PC-3 (cell line): ENCODE results near the gene GIPC2. TPM values are rescaled to one million over a fixed set of nuclear protein-coding genes. Genes with fewer than 3 reads are reported as not detected.

Experiments
- ATAC-seq: fragments of 200-7000 bp; cut with Tn5 transposase; 2 replicates; pipeline ENCODE4 v1.9.1; 2020; ENCODE audit warnings: mild to moderate bottlenecking, moderate library complexity
- BruUV-seq: library from RNA; stranded (reverse); fragments of 400-500 nt; replicated peaks from 2 replicates; lab custom pipeline; 2021; lab: Mats Ljungman, UMichigan
- CTCF ChIA-PET: fragments of 300-600 bp; sonication (Branson Sonifier 250); formaldehyde crosslinking; loops from one replicate; lab custom pipeline; 2022; ENCODE audit warnings: antibody characterized with exemption; lab: Charles Lee
- POLR2A ChIA-PET: fragments of 300-600 bp; sonication (Branson Sonifier 250); formaldehyde crosslinking; loops from one replicate; lab custom pipeline; 2022; ENCODE audit warnings: antibody characterized with exemption; ENCODE audit not compliant: unreplicated experiment; lab: Charles Lee
- DNase-seq: peaks from one replicate; pipeline ENCODE4 v3.0.0-alpha.2; 2015
- H2AFZ ChIP-seq: fragments of 300-600 bp; sonication (generic); 2 replicates; pipeline ENCODE4 v1.6.0; 2016; ENCODE audit warnings: antibody characterized with exemption, low read length
- H3F3A ChIP-seq: fragments of 300-600 bp; sonication (generic); one replicate; pipeline ENCODE4 v1.6.0; 2017; ENCODE audit warnings: antibody characterized with exemption, low read length, control low read depth, mild to moderate bottlenecking; ENCODE audit not compliant: unreplicated experiment
- H3K27ac ChIP-seq: fragments of 300-600 bp; sonication (generic); 2 replicates; pipeline ENCODE4 v1.5.1; 2016; ENCODE audit warnings: mild to moderate bottlenecking, low read length
- H3K27me3 ChIP-seq: fragments of 300-600 bp; sonication (generic); 2 replicates; pipeline ENCODE4 v1.6.1; 2016; ENCODE audit warnings: low read length, mixed read lengths
- H3K36me3 ChIP-seq: fragments of 300-600 bp; sonication (generic); 2 replicates; pipeline ENCODE4 v1.6.1; 2016; ENCODE audit warnings: low read depth, mixed run types, low read length, mixed read lengths
- H3K4me1 ChIP-seq: fragments of 300-600 bp; sonication (generic); 2 replicates; pipeline ENCODE4 v1.5.1; 2016; ENCODE audit warnings: low read length; ENCODE audit not compliant: insufficient read depth
- H3K4me2 ChIP-seq: fragments of 300-600 bp; sonication (generic); 2 replicates; pipeline ENCODE4 v1.6.0; 2016; ENCODE audit warnings: low read length
- H3K4me3 ChIP-seq: fragments of 300-600 bp; sonication (generic); 2 replicates; pipeline ENCODE4 v1.5.1; 2016; ENCODE audit warnings: mild to moderate bottlenecking, low read length, mixed read lengths
- H3K79me2 ChIP-seq: fragments of 300-600 bp; sonication (generic); 2 replicates; pipeline ENCODE4 v1.6.1; 2017; ENCODE audit warnings: low read length, mixed read lengths
- H3K9ac ChIP-seq: fragments of 300-600 bp; sonication (generic); 2 replicates; pipeline ENCODE4 v1.6.0; 2016; ENCODE audit warnings: mild to moderate bottlenecking, low read length
- H3K9me2 ChIP-seq: fragments of 300-600 bp; sonication (generic); replicated peaks from 2 replicates; pipeline ENCODE4 v1.6.1; 2016; ENCODE audit warnings: mixed run types, low read length, mixed read lengths
- H3K9me3 ChIP-seq: fragments of 300-600 bp; sonication (generic); 2 replicates; pipeline ENCODE4 v1.6.1; 2016; ENCODE audit warnings: low read length, mixed read lengths
- H4K20me1 ChIP-seq: fragments of 300-600 bp; sonication (generic); 2 replicates; pipeline ENCODE4 v1.6.1; 2016; ENCODE audit warnings: low read length, mixed read lengths
- EZH2 ChIP-seq: fragments of 300-600 bp; sonication (generic); IDR thresholded peaks from one replicate; pipeline ENCODE4 v1.6.1; 2017; ENCODE audit warnings: antibody characterized with exemption, mild to moderate bottlenecking, low read length; ENCODE audit not compliant: unreplicated experiment
- EZH2phosphoT487 ChIP-seq: fragments of 300-600 bp; sonication (generic); IDR thresholded peaks from 2 replicates; pipeline ENCODE4 v1.6.1; 2018; ENCODE audit warnings: mild to moderate bottlenecking, antibody characterized with exemption, low read length, borderline replicate concordance
- intact Hi-C: fragments of 100-400 bp; cut with micrococcal nuclease; formaldehyde crosslinking; loops from 2 replicates; pipeline ENCODE4 v1.9.0; 2023
- total RNA-seq: library from RNA; depleted of rRNA; stranded (reverse); fragments of >200 nt; gene quantifications from 2 replicates; pipeline ENCODE4 v1.2.3, GENCODE V29; 2014
- TF ChIP-seq, protein P1 (sequence below): fragments of 300-600 bp; sonication (generic); conservative IDR thresholded peaks from 2 replicates; pipeline ENCODE4 v1.5.1; 2017; ENCODE audit warnings: antibody characterized with exemption, low read depth, mild to moderate bottlenecking, low read length

GIPC2 gene
- total RNA-seq, 1 experiment from 2014 or later = not detected

DNA sequence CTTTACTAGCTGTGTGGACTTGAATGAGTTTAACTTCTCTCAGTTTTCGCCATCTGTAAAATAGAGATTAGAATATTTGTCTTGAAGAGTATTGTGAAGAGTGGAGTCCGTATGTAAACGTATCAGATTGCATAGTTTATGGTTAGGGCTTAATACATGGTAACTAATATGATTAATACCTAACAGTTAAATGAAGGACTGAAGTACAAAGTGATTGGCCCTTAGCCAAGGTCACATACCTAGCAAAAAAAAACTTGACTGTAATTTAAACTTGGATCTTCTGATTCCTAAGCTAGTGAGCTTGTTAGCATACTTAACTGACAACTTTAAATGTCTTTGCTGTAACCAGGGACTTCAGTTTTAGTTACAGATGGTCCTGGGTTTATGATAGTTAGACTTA lies 1.9 kb downstream of the GIPC2 start:
- Histone ChIP-seq H3K9me3 (no peaks in the 10 kb centered on the region), H3K27ac (no peak overlapping the region), H3K27me3 (no peaks in the 10 kb centered on the region), H3K9me2 (no peaks in the 10 kb centered on the region), H4K20me1 (no peaks in the 10 kb centered on the region), H3K36me3 (no peaks in the 10 kb centered on the region), H3K9ac (no peak overlapping the region), H3K4me3 (no peak overlapping the region), H3K4me2 (no peak overlapping the region), H3K79me2 (no peaks in the 10 kb centered on the region), H3K4me1 (no peaks in the 10 kb centered on the region), H3F3A (no peaks in the 10 kb centered on the region), H2AFZ (no peak overlapping the region)
- BruUV-seq = no TSS peak
- ChIA-PET CTCF (interaction anchor here (0.6 kb wide), 1 partner anchor 38 kb away, joined by 4 read pairs; no protein-coding TSS in a partner anchor), POLR2A (no interaction called here)
- DNase-seq (peak; percentile 16), ATAC-seq (no peak)
- TF ChIP-seq, protein P1, sequence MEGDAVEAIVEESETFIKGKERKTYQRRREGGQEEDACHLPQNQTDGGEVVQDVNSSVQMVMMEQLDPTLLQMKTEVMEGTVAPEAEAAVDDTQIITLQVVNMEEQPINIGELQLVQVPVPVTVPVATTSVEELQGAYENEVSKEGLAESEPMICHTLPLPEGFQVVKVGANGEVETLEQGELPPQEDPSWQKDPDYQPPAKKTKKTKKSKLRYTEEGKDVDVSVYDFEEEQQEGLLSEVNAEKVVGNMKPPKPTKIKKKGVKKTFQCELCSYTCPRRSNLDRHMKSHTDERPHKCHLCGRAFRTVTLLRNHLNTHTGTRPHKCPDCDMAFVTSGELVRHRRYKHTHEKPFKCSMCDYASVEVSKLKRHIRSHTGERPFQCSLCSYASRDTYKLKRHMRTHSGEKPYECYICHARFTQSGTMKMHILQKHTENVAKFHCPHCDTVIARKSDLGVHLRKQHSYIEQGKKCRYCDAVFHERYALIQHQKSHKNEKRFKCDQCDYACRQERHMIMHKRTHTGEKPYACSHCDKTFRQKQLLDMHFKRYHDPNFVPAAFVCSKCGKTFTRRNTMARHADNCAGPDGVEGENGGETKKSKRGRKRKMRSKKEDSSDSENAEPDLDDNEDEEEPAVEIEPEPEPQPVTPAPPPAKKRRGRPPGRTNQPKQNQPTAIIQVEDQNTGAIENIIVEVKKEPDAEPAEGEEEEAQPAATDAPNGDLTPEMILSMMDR = no peak
- TF ChIP-seq EZH2 = no peak
- TF ChIP-seq EZH2phosphoT487 = no peak
- intact Hi-C loops = no loop called here

DNA sequence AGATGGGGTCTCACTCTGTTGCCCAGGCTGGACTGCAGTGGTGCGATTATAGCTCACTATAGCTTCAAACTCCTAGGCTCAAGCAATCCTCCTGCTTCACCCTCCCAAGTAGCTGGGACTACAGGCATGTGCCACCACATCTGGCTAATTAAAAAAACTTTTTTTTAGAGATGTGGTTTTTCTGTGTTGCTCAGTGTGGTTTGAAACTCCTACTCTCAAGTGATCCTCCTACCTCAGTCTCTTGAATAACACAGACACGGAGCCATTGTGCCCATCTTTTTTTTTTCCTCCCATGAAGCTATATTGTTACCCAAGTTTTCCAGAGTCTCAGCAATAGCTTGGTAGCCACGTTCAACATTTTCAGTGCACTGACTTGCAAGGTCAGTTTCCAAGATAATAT lies 2.7 kb downstream of the GIPC2 start:
- DNase-seq (no peak), ATAC-seq (no peak)
- H2AFZ ChIP-seq = no peak overlapping the region
- H3K36me3 ChIP-seq = no peaks in the 10 kb centered on the region
- no peaks in the 10 kb centered on the region for H3K27me3 ChIP-seq
- H3K4me2 ChIP-seq = no peak overlapping the region
- H3K79me2 ChIP-seq = no peaks in the 10 kb centered on the region
- no peak overlapping the region for H3K27ac ChIP-seq
- ChIA-PET POLR2A (no interaction called here), CTCF (no interaction called here)
- no peak overlapping the region for H3K4me3 ChIP-seq
- H4K20me1 ChIP-seq = no peaks in the 10 kb centered on the region
- no TSS peak for BruUV-seq
- no peaks in the 10 kb centered on the region for H3K9me2 ChIP-seq
- no peak overlapping the region for H3K9ac ChIP-seq
- no peaks in the 10 kb centered on the region for H3K4me1 ChIP-seq
- no peaks in the 10 kb centered on the region for H3K9me3 ChIP-seq
- TF ChIP-seq, protein P1 = no peak
- no peak for TF ChIP-seq EZH2phosphoT487
- no peak for TF ChIP-seq EZH2
- intact Hi-C loops = no loop called here
- H3F3A ChIP-seq = no peaks in the 10 kb centered on the region

DNA sequence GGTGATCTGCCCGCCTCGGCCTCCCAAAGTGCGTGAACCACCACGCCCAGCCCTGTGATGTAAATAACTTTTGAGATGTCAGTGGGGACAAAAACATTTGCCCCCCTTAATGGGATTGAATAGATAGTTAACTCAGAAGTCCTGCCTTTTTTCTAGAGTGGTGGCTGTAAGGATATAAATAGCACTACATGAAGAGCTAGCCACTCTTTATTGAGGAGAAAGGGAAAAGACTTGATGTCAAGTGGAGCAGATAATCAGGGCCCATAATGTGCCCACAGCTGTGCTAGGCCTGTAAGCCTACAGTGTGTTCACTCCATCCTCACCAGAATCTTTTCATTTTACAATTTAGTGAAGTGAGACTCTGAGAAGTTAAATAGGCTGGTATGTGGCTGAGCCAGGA lies 3.6 kb downstream of the GIPC2 start:
- Histone ChIP-seq H3F3A (no peaks in the 10 kb centered on the region), H2AFZ (no peak overlapping the region), H3K4me2 (no peak overlapping the region), H3K9me3 (no peaks in the 10 kb centered on the region), H4K20me1 (no peaks in the 10 kb centered on the region), H3K36me3 (no peaks in the 10 kb centered on the region), H3K27ac (no peak overlapping the region), H3K4me3 (no peak overlapping the region), H3K4me1 (no peaks in the 10 kb centered on the region), H3K27me3 (no peaks in the 10 kb centered on the region), H3K9me2 (no peaks in the 10 kb centered on the region), H3K9ac (no peak overlapping the region), H3K79me2 (no peaks in the 10 kb centered on the region)
- ATAC-seq (no peak), DNase-seq (no peak)
- POLR2A ChIA-PET = no interaction called here
- intact Hi-C loops = no loop called here
- no TSS peak for BruUV-seq
- CTCF ChIA-PET = no interaction called here
- TF ChIP-seq, protein P1 = no peak
- TF ChIP-seq EZH2phosphoT487 (no peak), EZH2 (no peak)
